OCI-M2 (cell line): ENCODE results near the gene TOM1L1.

ENCODE experiments used
- DNase-seq: peaks from one replicate; lab custom pipeline; 2025; ENCODE audit not compliant: unreplicated experiment; lab: John Stamatoyannopoulos, UW

Gene TOM1L1

GRCh38 chr17:54990118-54990517 is 89.5 kb downstream of the TOM1L1 start:
- no peak for DNase-seq

GRCh38 chr17:54991567-54991966 is 90.9 kb downstream of the TOM1L1 start:
- no peak for DNase-seq

- DNase-seq: no peak
Observed at GRCh38 chr17:54992797-54993639, 92.4 kb downstream of the TOM1L1 start.

GRCh38 chr17:54996441-54996840 is 95.8 kb downstream of the TOM1L1 start:
- DNase-seq: no peak

GRCh38 chr17:55002458-55002857 is 101.8 kb downstream of the TOM1L1 start:
- no peak for DNase-seq

GRCh38 chr17:55004484-55004883 is 103.8 kb downstream of the TOM1L1 start:
- no peak for DNase-seq

GRCh38 chr17:55005520-55005919 is 104.9 kb downstream of the TOM1L1 start:
- no peak for DNase-seq
